H9 (cell line): Measurements from ENCODE around the gene SBK1. TPM values are rescaled to one million over a fixed set of nuclear protein-coding genes. Genes with fewer than 3 reads are reported as not detected.

Experiments
- DNase-seq: peaks from one replicate; pipeline ENCODE4 v3.0.0-alpha.2; 2017
- H2AFZ ChIP-seq: one replicate; pipeline ENCODE4 v1.6.1; 2013; ENCODE audit warnings: mild to moderate bottlenecking, low read length, control low read depth, moderate library complexity
- H2AK5ac ChIP-seq: 2 replicates; pipeline ENCODE4 v1.6.1; 2013; ENCODE audit warnings: low read length, control low read depth, mixed read lengths; ENCODE audit not compliant: insufficient read length
- H2BK120ac ChIP-seq: one replicate; pipeline ENCODE4 v1.6.1; 2013; ENCODE audit warnings: low read depth, mild to moderate bottlenecking, low read length, control low read depth, inconsistent platforms; ENCODE audit not compliant: poor library complexity, severe bottlenecking
- H2BK12ac ChIP-seq: 2 replicates; pipeline ENCODE4 v1.6.1; 2013; ENCODE audit warnings: low read length, control low read depth, mixed read lengths, low read depth; ENCODE audit not compliant: insufficient read length
- H2BK15ac ChIP-seq: 2 replicates; pipeline ENCODE4 v1.6.1; 2013; ENCODE audit warnings: low read depth, low read length, control low read depth
- H2BK20ac ChIP-seq: one replicate; pipeline ENCODE4 v1.6.1; 2013; ENCODE audit warnings: low read depth, mild to moderate bottlenecking, low read length, control low read depth, inconsistent platforms; ENCODE audit not compliant: poor library complexity, severe bottlenecking
- H2BK5ac ChIP-seq: 2 replicates; pipeline ENCODE4 v1.6.1; 2013; ENCODE audit warnings: low read length, control low read depth, mixed read lengths; ENCODE audit not compliant: insufficient read length
- H3K14ac ChIP-seq: 2 replicates; pipeline ENCODE4 v1.6.1; 2013; ENCODE audit warnings: low read length, control low read depth; ENCODE audit not compliant: insufficient read depth
- H3K18ac ChIP-seq: 2 replicates; pipeline ENCODE4 v1.6.1; 2013; ENCODE audit warnings: low read depth, mild to moderate bottlenecking, mixed read lengths, low read length, control low read depth; ENCODE audit not compliant: insufficient read length
- H3K23ac ChIP-seq: 2 replicates; pipeline ENCODE4 v1.6.1; 2013; ENCODE audit warnings: low read length, control low read depth, mixed read lengths, low read depth; ENCODE audit not compliant: insufficient read length
- H3K23me2 ChIP-seq: 2 replicates; pipeline ENCODE4 v1.6.1; 2013; ENCODE audit warnings: low read depth, mild to moderate bottlenecking, mixed read lengths, low read length, control low read depth; ENCODE audit not compliant: insufficient read length, poor library complexity, severe bottlenecking
- H3K27ac ChIP-seq: 2 replicates; pipeline ENCODE4 v1.5.1; 2013; ENCODE audit warnings: low read length, control low read depth, mixed read lengths, low read depth; ENCODE audit not compliant: insufficient read length
- H3K27me3 ChIP-seq: 2 replicates; pipeline ENCODE4 v1.6.1; 2013; ENCODE audit warnings: low read length, control low read depth, inconsistent platforms; ENCODE audit not compliant: insufficient read depth
- H3K4ac ChIP-seq: 2 replicates; pipeline ENCODE4 v1.6.1; 2013; ENCODE audit warnings: low read depth, mild to moderate bottlenecking, control low read depth, inconsistent platforms, low read length, moderate library complexity
- H3K4me1 ChIP-seq: 2 replicates; pipeline ENCODE4 v1.6.1; 2013; ENCODE audit warnings: low read length, control low read depth, inconsistent platforms; ENCODE audit not compliant: insufficient read depth
- H3K4me2 ChIP-seq: 2 replicates; pipeline ENCODE4 v1.6.1; 2013; ENCODE audit warnings: low read length, control low read depth, mixed read lengths; ENCODE audit not compliant: insufficient read length, insufficient read depth
- H3K56ac ChIP-seq: 2 replicates; pipeline ENCODE4 v1.6.1; 2013; ENCODE audit warnings: low read depth, mild to moderate bottlenecking, mixed read lengths, low read length, control low read depth; ENCODE audit not compliant: insufficient read length
- H3K79me1 ChIP-seq: 2 replicates; pipeline ENCODE4 v1.6.1; 2013; ENCODE audit warnings: low read depth, mild to moderate bottlenecking, moderate library complexity, low read length, control low read depth, inconsistent platforms; ENCODE audit not compliant: insufficient read depth, poor library complexity, severe bottlenecking
- H3K79me2 ChIP-seq: 2 replicates; pipeline ENCODE4 v1.6.1; 2013; ENCODE audit warnings: low read length, control low read depth, inconsistent platforms; ENCODE audit not compliant: insufficient read depth
- H3K9ac ChIP-seq: 2 replicates; pipeline ENCODE4 v1.6.1; 2013; ENCODE audit warnings: low read length, control low read depth, mixed read lengths; ENCODE audit not compliant: insufficient read length; ENCODE audit errors: extremely low read depth
- H3K9me3 ChIP-seq: one replicate; pipeline ENCODE4 v1.6.1; 2013; ENCODE audit warnings: low read depth, low read length, inconsistent platforms; ENCODE audit not compliant: control insufficient read depth
- H3T11ph ChIP-seq: one replicate; pipeline ENCODE4 v1.6.1; 2013; ENCODE audit warnings: mild to moderate bottlenecking, low read length, control low read depth, inconsistent platforms
- H4K20me1 ChIP-seq: one replicate; pipeline ENCODE4 v1.6.1; 2013; ENCODE audit not compliant: control insufficient read depth, insufficient read length, insufficient read depth
- H4K5ac ChIP-seq: 2 replicates; pipeline ENCODE4 v1.6.1; 2013; ENCODE audit warnings: low read depth, mild to moderate bottlenecking, mixed read lengths, low read length, control low read depth; ENCODE audit not compliant: insufficient read length
- H4K8ac ChIP-seq: replicated peaks from 2 replicates; pipeline ENCODE4 v1.6.1; 2013; ENCODE audit warnings: low read length, control low read depth, mixed read lengths, low read depth; ENCODE audit not compliant: insufficient read length
- H4K91ac ChIP-seq: 2 replicates; pipeline ENCODE4 v1.6.1; 2013; ENCODE audit warnings: low read depth, mild to moderate bottlenecking, moderate library complexity, mixed read lengths, low read length, control low read depth; ENCODE audit not compliant: insufficient read length
- H3K27ac Mint-ChIP-seq, 3 experiments: 2 replicates in 2 of 3; 3 replicates in 1 of 3; pipeline ENCODE4 v1.8.0; 2020 to 2021; ENCODE audit warnings: mixed read lengths in 3 of 3, mild to moderate bottlenecking in 1 of 3, moderate library complexity in 1 of 3
- H3K27me3 Mint-ChIP-seq: 2 replicates; pipeline ENCODE4 v1.8.0; 2021; ENCODE audit warnings: low read depth, mild to moderate bottlenecking, moderate library complexity, mixed read lengths
- H3K36me3 Mint-ChIP-seq, 3 experiments: 2 replicates in 2 of 3; 3 replicates in 1 of 3; pipeline ENCODE4 v1.8.0; 2020 to 2021; ENCODE audit warnings: low read depth in 3 of 3, mixed read lengths in 3 of 3; ENCODE audit not compliant: insufficient read depth in 1 of 3
- H3K4me1 Mint-ChIP-seq, 2 experiments: 2 replicates each; pipeline ENCODE4 v1.8.0; 2020; ENCODE audit warnings: mixed read lengths in 2 of 2
- H3K4me3 Mint-ChIP-seq, 2 experiments: 2 replicates in 1 of 2; 3 replicates in 1 of 2; pipeline ENCODE4 v1.8.0; 2020 to 2021; ENCODE audit warnings: mild to moderate bottlenecking in 2 of 2, mixed read lengths in 2 of 2, moderate library complexity in 1 of 2
- H3K9me3 Mint-ChIP-seq, 2 experiments: 2 replicates in 1 of 2; 3 replicates in 1 of 2; pipeline ENCODE4 v1.8.0; 2020; ENCODE audit warnings: mild to moderate bottlenecking in 2 of 2, mixed read lengths in 2 of 2, moderate library complexity in 1 of 2
- CTCF ChIP-seq: fragments of 200-600 bp; sonication (generic); conservative IDR thresholded peaks from 3 replicates; pipeline ENCODE4 v1.8.0; 2021; ENCODE audit warnings: antibody characterized with exemption, mild to moderate bottlenecking
- WGBS: extraction: QIAGEN DNeasy Blood & Tissue Kit; methylation state at CpG from one replicate; pipeline ENCODE4 v1.1.7; 2013; ENCODE audit warnings: missing lambda C conversion rate, low lambda C conversion rate, mixed read lengths; ENCODE audit not compliant: insufficient read length; ENCODE audit errors: extremely low coverage; 5-methylcytosine and 5-hydroxymethylcytosine counted together
- total RNA-seq: library from RNA; stranded (reverse); gene quantifications from 2 replicates; pipeline ENCODE4 v1.2.1, GENCODE V29; 2021

SBK1 gene
- total RNA-seq, 1 experiment from 2014 or later = 65.5 TPM

- no peak overlapping the region for H4K5ac ChIP-seq
- H3K14ac ChIP-seq = no peak overlapping the region
- no peak overlapping the region for H2AK5ac ChIP-seq
- H2BK15ac ChIP-seq = no peak overlapping the region
- no peak overlapping the region for H4K8ac ChIP-seq
- Mint-ChIP-seq H3K9me3 (peaks cover 2 to 3% of the 10 kb centered on the region in 2 experiments; a peak in 2 of 5 replicates), H3K27ac (no peak overlapping the region; a peak in 1 of 7 replicates), H3K27me3 (peaks cover 37% of the 10 kb centered on the region), H3K36me3 (peaks cover 0 to 4% (median 0%) of the 10 kb centered on the region in 3 experiments; a peak in 3 of 7 replicates), H3K4me1 (peaks cover 9 to 14% of the 10 kb centered on the region in 2 experiments), H3K4me3 (no peak overlapping the region)
- no peaks in the 10 kb centered on the region for H4K20me1 ChIP-seq
- no peak overlapping the region for H3K9ac ChIP-seq
- peaks cover 9% of the 10 kb centered on the region for H3K23me2 ChIP-seq
- no peak for DNase-seq
- H4K91ac ChIP-seq = no peak overlapping the region
- H3K18ac ChIP-seq = no peak overlapping the region
- no peak overlapping the region for H3K4ac ChIP-seq
- peaks cover 3% of the 10 kb centered on the region; the same call in 1 of the 2 replicates for H3K27me3 ChIP-seq
- no peak for TF ChIP-seq CTCF
- H3K79me1 ChIP-seq = no peaks in the 10 kb centered on the region
- H2BK12ac ChIP-seq = no peak overlapping the region
- no peaks in the 10 kb centered on the region for H3K9me3 ChIP-seq
- H3T11ph ChIP-seq = no peak overlapping the region
- H3K56ac ChIP-seq = no peak overlapping the region
- no peak overlapping the region for H2AFZ ChIP-seq
- WGBS = no CpG with 5 or more reads among the region's 5 CpGs
- no peak overlapping the region for H3K23ac ChIP-seq
- H3K27ac ChIP-seq = no peak overlapping the region
- H2BK5ac ChIP-seq = no peak overlapping the region
- H2BK120ac ChIP-seq = no peak overlapping the region
- no peaks in the 10 kb centered on the region for H3K4me1 ChIP-seq
- H2BK20ac ChIP-seq = no peak overlapping the region
- H3K79me2 ChIP-seq = no peaks in the 10 kb centered on the region
- no peak overlapping the region for H3K4me2 ChIP-seq
Measured at GRCh38 chr16:28274676-28275075, 17.6 kb upstream of the SBK1 start.
